HG03139 (cell line): Measurements from ENCODE around the gene TEX13A.

Source experiments
- ATAC-seq: cut with Tn5 transposase; IDR thresholded peaks from one replicate; pipeline ENCODE4 v1.9.1; 2021; ENCODE audit not compliant: unreplicated experiment

The TEX13A gene

DNA sequence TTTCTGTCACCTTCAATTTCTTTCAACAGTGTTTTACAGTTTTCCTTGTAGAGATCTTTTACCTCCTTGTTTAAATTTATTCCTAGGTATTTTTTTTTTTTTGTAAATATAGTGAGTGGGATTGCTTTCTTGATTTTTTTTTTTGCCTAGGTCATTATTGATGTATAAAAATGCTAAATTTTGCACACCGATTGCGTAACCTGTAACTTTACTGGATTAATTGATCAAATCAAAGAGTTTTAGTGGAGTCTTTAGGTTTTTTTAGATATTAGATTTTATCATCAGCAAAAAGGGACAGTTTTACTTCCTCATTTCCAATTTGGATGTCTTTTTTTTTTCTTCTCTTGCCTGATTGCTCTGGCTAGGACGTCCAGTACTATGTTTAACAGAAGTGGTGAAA is 40.9 kb downstream of the TEX13A start:
- no peak for ATAC-seq

DNA sequence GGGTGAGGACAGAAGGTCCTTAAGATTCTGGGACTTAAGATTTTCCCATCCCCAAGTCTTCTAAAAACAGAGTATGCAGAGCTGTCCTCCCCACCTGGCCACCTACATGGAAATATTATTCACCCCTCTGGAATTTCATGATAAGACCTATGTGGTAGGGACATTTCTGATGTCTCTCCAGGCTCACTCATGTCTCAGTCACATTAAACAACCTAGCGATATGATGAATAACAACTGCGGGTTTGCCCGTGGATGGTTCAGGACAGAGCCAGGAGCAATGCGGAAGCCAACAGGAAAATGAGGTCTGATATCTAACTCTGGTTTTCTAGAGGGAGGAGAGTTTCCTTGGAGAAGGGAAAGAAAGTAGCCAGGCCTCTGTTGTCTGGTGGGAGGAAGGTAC is 47.4 kb downstream of the TEX13A start:
- ATAC-seq = no peak
